SU-DHL-6 (cell line): ENCODE data around the gene SMKR1.

Experiments used
- H2AFZ ChIP-seq: fragments of 200-600 bp; sonication (generic); 2 replicates; pipeline ENCODE4 v1.6.1; 2014; ENCODE audit warnings: low read depth, mild to moderate bottlenecking, moderate library complexity, mixed read lengths, antibody characterized with exemption, low read length; ENCODE audit not compliant: severe bottlenecking
- H3F3A ChIP-seq: fragments of 200-600 bp; shearing (Covaris generic); 2 replicates; pipeline ENCODE4 v1.6.0; 2016; ENCODE audit warnings: antibody characterized with exemption, mild to moderate bottlenecking; ENCODE audit not compliant: insufficient read depth
- H3K27ac ChIP-seq: fragments of 200-600 bp; sonication (generic); 2 replicates; pipeline ENCODE4 v1.5.1; 2016; ENCODE audit warnings: low read depth, mild to moderate bottlenecking, low read length, moderate library complexity, mixed read lengths
- H3K27me3 ChIP-seq: fragments of 200-600 bp; sonication (generic), shearing (Covaris generic); 2 replicates; pipeline ENCODE4 v1.6.0; 2014; ENCODE audit warnings: mild to moderate bottlenecking, low read length
- H3K36me3 ChIP-seq: fragments of 200-600 bp; sonication (generic); 2 replicates; pipeline ENCODE4 v1.6.1; 2014; ENCODE audit warnings: mild to moderate bottlenecking, low read length, mixed read lengths
- H3K4me2 ChIP-seq: fragments of 300-600, 200-600 bp; shearing (Covaris generic), sonication (generic); 2 replicates; pipeline ENCODE4 v1.6.0; 2014; ENCODE audit warnings: low read length, low read depth, mild to moderate bottlenecking; ENCODE audit not compliant: poor library complexity, severe bottlenecking
- H3K4me3 ChIP-seq: fragments of 200-600 bp; sonication (generic); 2 replicates; pipeline ENCODE4 v1.5.1; 2014; ENCODE audit warnings: antibody characterized with exemption, low read length, mild to moderate bottlenecking, mixed read lengths; ENCODE audit not compliant: insufficient read depth, poor library complexity, severe bottlenecking
- H3K79me2 ChIP-seq: fragments of 200-600 bp; sonication (generic); 2 replicates; pipeline ENCODE4 v1.6.1; 2014; ENCODE audit warnings: mild to moderate bottlenecking, low read length, moderate library complexity; ENCODE audit not compliant: insufficient read depth
- H3K9ac ChIP-seq: fragments of 200-600 bp; sonication (generic); 2 replicates; pipeline ENCODE4 v1.7.0; 2014; ENCODE audit warnings: mild to moderate bottlenecking, low read length
- H3K9me2 ChIP-seq: fragments of 200-600 bp; sonication (generic); replicated peaks from 2 replicates; pipeline ENCODE4 v1.6.1; 2014; ENCODE audit warnings: low read length; ENCODE audit not compliant: insufficient read depth
- H3K9me3 ChIP-seq: fragments of 200-600 bp; sonication (generic); 2 replicates; pipeline ENCODE4 v1.6.1; 2014; ENCODE audit warnings: low read length, mixed read lengths; ENCODE audit not compliant: insufficient read depth
- H4K20me1 ChIP-seq: fragments of 200-600 bp; sonication (generic); 2 replicates; pipeline ENCODE4 v1.6.1; 2014; ENCODE audit warnings: low read depth, mild to moderate bottlenecking, antibody characterized with exemption, low read length, moderate library complexity, mixed read lengths
- CTCF ChIP-seq: fragments of 200-600 bp; sonication (generic); IDR thresholded peaks from one replicate; pipeline ENCODE4 v1.5.1; 2017; ENCODE audit warnings: antibody characterized with exemption, mild to moderate bottlenecking, low read length, moderate library complexity; ENCODE audit not compliant: insufficient read depth, poor library complexity, severe bottlenecking
- EZH2phosphoT487 ChIP-seq: fragments of 200-600 bp; sonication (generic), shearing (Covaris generic); conservative IDR thresholded peaks from 2 replicates; pipeline ENCODE4 v1.6.1; 2018; ENCODE audit warnings: mild to moderate bottlenecking, antibody characterized with exemption, low read length, moderate library complexity, mixed read lengths

The SMKR1 gene

DNA sequence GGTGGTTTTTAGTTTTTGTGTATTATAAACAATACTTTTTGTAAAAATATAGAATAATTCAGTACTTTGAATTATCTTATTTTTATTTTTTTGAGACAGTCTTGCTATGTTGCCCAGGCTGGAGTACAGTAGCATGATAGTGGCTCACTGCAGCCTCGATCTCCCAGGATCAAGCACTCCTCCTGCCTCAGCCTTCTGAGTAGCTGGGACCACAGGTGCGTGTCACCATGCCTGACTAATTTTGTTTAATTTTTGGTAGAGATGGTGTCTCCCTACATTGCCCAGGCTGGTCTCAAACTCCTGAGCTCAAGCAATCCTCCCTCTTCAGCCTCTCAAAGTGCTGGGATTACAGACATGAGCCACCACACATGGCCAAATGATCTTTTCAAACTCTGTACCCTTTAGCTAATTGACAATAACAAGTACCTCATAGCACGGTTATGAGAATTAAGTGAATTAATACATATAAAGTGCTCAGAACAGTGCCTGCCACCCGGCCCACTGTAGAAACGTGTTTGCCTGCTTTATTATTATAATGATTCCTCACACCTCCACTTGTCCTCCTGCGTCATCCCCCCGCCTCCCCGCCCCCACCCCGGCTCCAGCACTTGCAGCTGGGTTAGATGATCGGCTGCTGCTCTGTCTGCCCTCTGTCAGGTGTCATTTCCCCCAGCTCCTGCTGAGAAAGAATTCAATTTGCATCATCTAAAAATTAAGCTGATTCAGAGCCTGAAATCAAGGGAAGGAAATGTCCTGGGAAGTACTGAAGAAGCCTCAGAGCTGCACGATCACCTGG, 55.6 kb downstream of the SMKR1 start:
- Histone ChIP-seq H3K27ac (no peak overlapping the region), H2AFZ (no peak overlapping the region), H3K79me2 (no peaks in the 10 kb centered on the region), H4K20me1 (no peaks in the 10 kb centered on the region), H3K9ac (no peak overlapping the region), H3K9me2 (no peaks in the 10 kb centered on the region), H3K27me3 (no peaks in the 10 kb centered on the region), H3K4me3 (no peak overlapping the region), H3K36me3 (no peaks in the 10 kb centered on the region), H3K4me2 (no peak overlapping the region), H3K9me3 (no peaks in the 10 kb centered on the region), H3F3A (no peaks in the 10 kb centered on the region)
- TF ChIP-seq CTCF (no peak), EZH2phosphoT487 (no peak)

GRCh38 chr7:129559564-129559963, 57.2 kb downstream of the SMKR1 start:
- H3K9ac ChIP-seq = no peak overlapping the region
- no peak overlapping the region for H3K4me2 ChIP-seq

GRCh38 chr7:129560831-129561230, 58.5 kb downstream of the SMKR1 start:
- Histone ChIP-seq H3K9ac (no peak overlapping the region), H3K79me2 (no peaks in the 10 kb centered on the region), H3K9me2 (no peaks in the 10 kb centered on the region), H3K27ac (no peak overlapping the region), H3F3A (no peaks in the 10 kb centered on the region), H2AFZ (no peak overlapping the region), H3K9me3 (no peaks in the 10 kb centered on the region), H4K20me1 (no peaks in the 10 kb centered on the region), H3K36me3 (no peaks in the 10 kb centered on the region), H3K4me2 (no peak overlapping the region), H3K27me3 (no peaks in the 10 kb centered on the region), H3K4me3 (no peak overlapping the region)
- TF ChIP-seq EZH2phosphoT487 (no peak), CTCF (no peak)

More at GRCh38 chr7:129559564-129559963, 57.2 kb downstream of the SMKR1 start:
- H3K27ac ChIP-seq = no peak overlapping the region
- H3K27me3 ChIP-seq = no peaks in the 10 kb centered on the region
- H3F3A ChIP-seq = no peaks in the 10 kb centered on the region
- no peaks in the 10 kb centered on the region for H3K9me3 ChIP-seq
- H3K79me2 ChIP-seq = no peaks in the 10 kb centered on the region
- no peak overlapping the region for H2AFZ ChIP-seq
- no peaks in the 10 kb centered on the region for H3K9me2 ChIP-seq
- no peaks in the 10 kb centered on the region for H4K20me1 ChIP-seq
- no peaks in the 10 kb centered on the region for H3K36me3 ChIP-seq
- no peak overlapping the region for H3K4me3 ChIP-seq
- TF ChIP-seq EZH2phosphoT487 (no peak), CTCF (no peak)
